Lower leg skin (tissue), 3 donors: ENCODE measurements around the gene COPA.

Experiments used
- CTCF ChIP-seq, 3 donors: fragments of 450-650 bp; IDR thresholded peaks; one replicate each; pipeline ENCODE4 v1.5.1; 2016; ENCODE audit warnings: antibody characterized with exemption in 3 of 3, mild to moderate bottlenecking in 3 of 3, moderate library complexity in 2 of 3
- POLR2A ChIP-seq, 2 donors: fragments of 450-650 bp; IDR thresholded peaks; one replicate each; pipeline ENCODE4 v1.6.1; 2016 to 2017; ENCODE audit warnings: antibody characterized with exemption in 2 of 2, mild to moderate bottlenecking in 1 of 2, moderate library complexity in 1 of 2

- TF ChIP-seq CTCF (IDR thresholded peaks at IDR 0.05), result no peak
- no peak for TF ChIP-seq POLR2A (IDR thresholded peaks at IDR 0.05)
Measured at GRCh38 chr1:160245434-160245833, 97.6 kb downstream of the COPA start.
